HCT116 (cell line): ENCODE measurements around the gene LIN28A. TPM values are rescaled to one million over a fixed set of nuclear protein-coding genes. Genes with fewer than 3 reads are reported as not detected.

ENCODE experiments used
- ATAC-seq: fragments of 200-7000 bp; cut with Tn5 transposase; 2 replicates; pipeline ENCODE4 v1.9.1; 2020; ENCODE audit warnings: mild to moderate bottlenecking, moderate library complexity
- BruUV-seq: library from RNA; stranded (reverse); fragments of 400-500 nt; replicated peaks from 2 replicates; lab custom pipeline; 2021; lab: Mats Ljungman, UMichigan
- CTCF ChIA-PET: fragments of 300-600 bp; sonication (Branson Sonifier 250); formaldehyde crosslinking; loops from one replicate; lab custom pipeline; 2021; ENCODE audit warnings: antibody characterized with exemption; lab: Charles Lee
- POLR2A ChIA-PET: fragments of 300-600, 350-600 bp; sonication (Branson Sonifier 250); formaldehyde crosslinking; loops from one replicate; lab custom pipeline; 2021; ENCODE audit warnings: antibody characterized with exemption; lab: Charles Lee
- RAD21 ChIA-PET, 2 experiments: fragments of 300-600 bp; sonication (Branson Sonifier 250); formaldehyde crosslinking; loops; one replicate each; lab custom pipeline; 2023; ENCODE audit warnings: low total read pairs in 2 of 2; ENCODE audit not compliant: uncharacterized antibody in 2 of 2, unreplicated experiment in 2 of 2, low non-redundant PET in 1 of 2; lab: Charles Lee
- DNase-seq: peaks from one replicate; pipeline ENCODE4 v3.0.0-alpha.2; 2010; ENCODE audit warnings: low read depth, low spot score
- H2AFZ ChIP-seq: fragments of 200-600 bp; shearing (Covaris generic), sonication (generic); 2 replicates; pipeline ENCODE4 v1.6.1; 2017; ENCODE audit warnings: low read depth, mixed run types, mixed read lengths, antibody characterized with exemption, low read length; ENCODE audit not compliant: poor library complexity, severe bottlenecking
- H3K27ac ChIP-seq: 2 replicates; pipeline ENCODE4 v1.5.1; 2012; ENCODE audit warnings: low read depth, low read length
- H3K27me3 ChIP-seq: fragments of 200-600 bp; sonication (generic); 2 replicates; pipeline ENCODE4 v1.6.1; 2016; ENCODE audit warnings: mixed run types, low read length, mixed read lengths; ENCODE audit not compliant: insufficient read depth
- H3K36me3 ChIP-seq, 2 experiments: fragments of 200-500 bp in 1 of 2; fragments of 200-600 bp in 1 of 2; sonication (Bioruptor generic) in 1 of 2; sonication (generic) in 1 of 2; 2 replicates each; pipeline versions ENCODE4 v1.5.1 to v1.6.1; 2014 to 2016; ENCODE audit warnings: low read length in 2 of 2, inconsistent platforms in 1 of 2, mixed read lengths in 1 of 2, mixed run types in 1 of 2; ENCODE audit not compliant: insufficient read depth in 2 of 2, control insufficient read depth in 1 of 2
- H3K4me1 ChIP-seq, 2 experiments: fragments of 200-600 bp in 1 of 2; sonication (generic) in 1 of 2; 2 replicates each; pipeline versions ENCODE4 v1.5.1 to v1.6.1; 2012 to 2017; ENCODE audit warnings: low read length in 2 of 2, inconsistent platforms in 1 of 2, mild to moderate bottlenecking in 1 of 2, mixed read lengths in 1 of 2, mixed run types in 1 of 2, moderate library complexity in 1 of 2; ENCODE audit not compliant: insufficient read depth in 2 of 2, control insufficient read depth in 1 of 2
- H3K4me2 ChIP-seq: fragments of 200-600 bp; sonication (generic); 2 replicates; pipeline ENCODE4 v1.6.1; 2017; ENCODE audit warnings: mixed run types, low read length, mixed read lengths
- H3K4me3 ChIP-seq, 2 experiments: fragments of 200-600 bp in 1 of 2; sonication (generic) in 1 of 2; replicated peaks in 1 of 2; 2 replicates each; pipeline ENCODE4 v1.5.1; 2011 to 2016; ENCODE audit warnings: low read length in 2 of 2, control low read depth in 1 of 2, low read depth in 1 of 2, mild to moderate bottlenecking in 1 of 2, mixed read lengths in 1 of 2, mixed run types in 1 of 2
- H3K79me2 ChIP-seq: fragments of 200-600 bp; sonication (generic); 2 replicates; pipeline ENCODE4 v1.6.1; 2017; ENCODE audit warnings: mild to moderate bottlenecking, mixed run types, low read length, moderate library complexity, mixed read lengths; ENCODE audit not compliant: insufficient read depth
- H3K9ac ChIP-seq: fragments of 200-600 bp; sonication (generic); 2 replicates; pipeline ENCODE4 v1.6.1; 2016; ENCODE audit warnings: low read length, mixed read lengths
- H3K9me2 ChIP-seq: fragments of 200-600 bp; sonication (generic), shearing (Covaris generic); 2 replicates; pipeline ENCODE4 v1.6.1; 2017; ENCODE audit warnings: mixed run types, mild to moderate bottlenecking, moderate library complexity; ENCODE audit not compliant: insufficient read depth
- H3K9me3 ChIP-seq, 2 experiments: fragments of 200-500 bp in 1 of 2; fragments of 200-600 bp in 1 of 2; sonication (Bioruptor generic) in 1 of 2; sonication (generic) in 1 of 2; 2 replicates each; pipeline ENCODE4 v1.6.1; 2014 to 2017; ENCODE audit warnings: low read length in 2 of 2, mixed read lengths in 2 of 2, inconsistent platforms in 1 of 2, low read depth in 1 of 2, mild to moderate bottlenecking in 1 of 2, mixed run types in 1 of 2, moderate library complexity in 1 of 2; ENCODE audit not compliant: control insufficient read depth in 1 of 2, insufficient read depth in 1 of 2
- H4K20me1 ChIP-seq: fragments of 200-600 bp; sonication (generic), shearing (Covaris generic); 2 replicates; pipeline ENCODE4 v1.6.1; 2017; ENCODE audit warnings: mixed run types, mild to moderate bottlenecking, moderate library complexity; ENCODE audit not compliant: insufficient read depth
- CEBPB ChIP-seq: IDR thresholded peaks from 2 replicates; pipeline ENCODE4 v1.6.1; 2012; ENCODE audit warnings: low read depth
- EGR1 ChIP-seq: IDR thresholded peaks from 2 replicates; pipeline ENCODE4 v1.6.1; 2012; ENCODE audit warnings: low read depth
- EZH2phosphoT487 ChIP-seq: fragments of 200-600 bp; IDR thresholded peaks from 2 replicates; pipeline ENCODE4 v1.6.1; 2018; ENCODE audit warnings: antibody characterized with exemption, borderline replicate concordance
- POLR2A ChIP-seq: IDR thresholded peaks from 2 replicates; pipeline ENCODE4 v1.7.0; 2011; ENCODE audit warnings: borderline replicate concordance; ENCODE audit not compliant: insufficient read depth, insufficient read length; ENCODE audit errors: extremely low read depth
- POLR2AphosphoS5 ChIP-seq: IDR thresholded peaks from 2 replicates; pipeline ENCODE4 v1.6.1; 2011; ENCODE audit warnings: mild to moderate bottlenecking, low read depth, low read length, moderate library complexity
- RAD21 ChIP-seq: IDR thresholded peaks from 2 replicates; pipeline ENCODE4 v1.6.1; 2012; ENCODE audit warnings: low read depth, mild to moderate bottlenecking
- SRF ChIP-seq: IDR thresholded peaks from 2 replicates; pipeline ENCODE4 v1.6.1; 2012; ENCODE audit warnings: low read depth
- TCF7L2 ChIP-seq: IDR thresholded peaks from 2 replicates; pipeline ENCODE4 v1.7.0; 2011; ENCODE audit warnings: borderline replicate concordance, inconsistent platforms; ENCODE audit not compliant: insufficient read depth, insufficient read length; ENCODE audit errors: extremely low read depth
- ZFX ChIP-seq: fragments of 450-650 bp; IDR thresholded peaks from 2 replicates; pipeline ENCODE4 v1.6.1; 2017
- ZNF274 ChIP-seq: fragments of 200-500 bp; sonication (Bioruptor generic); IDR thresholded peaks from 2 replicates; pipeline ENCODE4 v1.6.1; 2014; ENCODE audit warnings: mild to moderate bottlenecking, low read depth, low read length, inconsistent platforms
- intact Hi-C: fragments of 100-400 bp; cut with micrococcal nuclease; formaldehyde crosslinking; loops from 2 replicates; pipeline ENCODE4 v1.10.0; 2022
- total RNA-seq: library from RNA; stranded (reverse); gene quantifications from one replicate; pipeline ENCODE4 v1.2.1, GENCODE V29; 2021; ENCODE audit not compliant: unreplicated experiment
- TF ChIP-seq, protein P1 (sequence below): IDR thresholded peaks from 2 replicates; pipeline ENCODE4 v1.6.1; 2011; ENCODE audit warnings: mild to moderate bottlenecking, low read length, moderate library complexity; ENCODE audit not compliant: insufficient replicate concordance; ENCODE audit errors: extremely low read depth
- TF ChIP-seq, protein P2 (sequence below): IDR thresholded peaks from 2 replicates; pipeline ENCODE4 v1.6.1; 2012
- TF ChIP-seq, protein P3 (sequence below), 3 experiments: fragments of 200-600 bp in 1 of 3; sonication (generic) in 1 of 3; IDR thresholded peaks in 2 of 3; conservative IDR thresholded peaks in 1 of 3; 2 replicates each; pipeline ENCODE4 v1.5.1; 2012 to 2017; ENCODE audit warnings: low read depth in 2 of 3, low read length in 2 of 3, antibody characterized with exemption in 1 of 3, borderline replicate concordance in 1 of 3, control low read depth in 1 of 3, mild to moderate bottlenecking in 1 of 3, mixed read lengths in 1 of 3, mixed run types in 1 of 3, moderate library complexity in 1 of 3; ENCODE audit not compliant: insufficient read depth in 1 of 3

Gene LIN28A
- total RNA-seq, 1 experiment from 2014 or later: 1.4 TPM

DNA sequence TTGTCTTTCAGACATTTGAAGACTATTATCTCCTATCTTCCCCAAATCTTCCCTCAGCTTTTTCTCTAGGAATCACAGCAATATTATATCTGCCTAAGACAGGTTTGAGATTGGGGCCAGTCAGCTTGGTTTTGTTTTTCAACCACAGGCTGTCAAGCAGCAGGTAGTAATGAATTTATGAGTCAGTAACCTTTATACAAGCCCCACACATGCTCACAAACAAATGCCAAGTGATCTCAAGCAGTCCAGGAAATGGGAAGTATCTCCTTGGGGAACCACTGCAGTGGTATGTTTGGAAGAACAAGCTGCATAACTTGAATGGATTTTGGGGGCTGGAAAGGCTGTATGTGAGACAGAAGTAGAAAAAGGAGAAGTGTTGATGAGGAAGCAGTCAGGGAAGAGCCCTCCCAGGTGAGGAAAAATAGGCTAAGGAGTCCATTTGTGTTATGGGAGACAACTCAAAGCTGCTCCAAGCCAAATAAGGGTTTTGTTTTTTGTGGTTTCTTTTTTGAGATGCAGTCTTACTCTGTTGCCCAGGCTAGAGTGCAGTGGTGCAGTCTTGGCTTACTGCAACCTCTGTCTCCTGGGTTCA, 23.6 kb downstream of the LIN28A start:
- ChIA-PET CTCF (interaction anchor here (2.8 kb wide), 1 partner anchor 17 kb away, joined by 17 read pairs; no protein-coding TSS in a partner anchor), RAD21 (no interaction called here), POLR2A (no interaction called here)
- Histone ChIP-seq H2AFZ (no peak overlapping the region), H3K4me1 (peaks cover 13 to 16% of the 10 kb centered on the region in 2 experiments; a peak in 3 of 4 replicates), H3K9me3 (no peaks in the 10 kb centered on the region), H3K36me3 (peaks cover 11 to 14% of the 10 kb centered on the region in 2 experiments), H3K9me2 (no peaks in the 10 kb centered on the region), H3K79me2 (peaks cover 17% of the 10 kb centered on the region), H3K27ac (no peak overlapping the region), H3K9ac (no peak overlapping the region), H4K20me1 (no peaks in the 10 kb centered on the region), H3K27me3 (no peaks in the 10 kb centered on the region), H3K4me2 (no peak overlapping the region), H3K4me3 (no peak overlapping the region)
- TF ChIP-seq, protein P1, sequence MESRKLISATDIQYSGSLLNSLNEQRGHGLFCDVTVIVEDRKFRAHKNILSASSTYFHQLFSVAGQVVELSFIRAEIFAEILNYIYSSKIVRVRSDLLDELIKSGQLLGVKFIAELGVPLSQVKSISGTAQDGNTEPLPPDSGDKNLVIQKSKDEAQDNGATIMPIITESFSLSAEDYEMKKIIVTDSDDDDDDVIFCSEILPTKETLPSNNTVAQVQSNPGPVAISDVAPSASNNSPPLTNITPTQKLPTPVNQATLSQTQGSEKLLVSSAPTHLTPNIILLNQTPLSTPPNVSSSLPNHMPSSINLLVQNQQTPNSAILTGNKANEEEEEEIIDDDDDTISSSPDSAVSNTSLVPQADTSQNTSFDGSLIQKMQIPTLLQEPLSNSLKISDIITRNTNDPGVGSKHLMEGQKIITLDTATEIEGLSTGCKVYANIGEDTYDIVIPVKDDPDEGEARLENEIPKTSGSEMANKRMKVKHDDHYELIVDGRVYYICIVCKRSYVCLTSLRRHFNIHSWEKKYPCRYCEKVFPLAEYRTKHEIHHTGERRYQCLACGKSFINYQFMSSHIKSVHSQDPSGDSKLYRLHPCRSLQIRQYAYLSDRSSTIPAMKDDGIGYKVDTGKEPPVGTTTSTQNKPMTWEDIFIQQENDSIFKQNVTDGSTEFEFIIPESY: no peak
- TF ChIP-seq ZFX (no peak), CEBPB (no peak), EZH2phosphoT487 (no peak), ZNF274 (no peak), TCF7L2 (no peak), EGR1 (no peak), POLR2A (no peak), RAD21 (no peak), SRF (no peak), POLR2AphosphoS5 (no peak)
- TF ChIP-seq, protein P2, sequence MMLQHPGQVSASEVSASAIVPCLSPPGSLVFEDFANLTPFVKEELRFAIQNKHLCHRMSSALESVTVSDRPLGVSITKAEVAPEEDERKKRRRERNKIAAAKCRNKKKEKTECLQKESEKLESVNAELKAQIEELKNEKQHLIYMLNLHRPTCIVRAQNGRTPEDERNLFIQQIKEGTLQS: no peak
- TF ChIP-seq, protein P3, sequence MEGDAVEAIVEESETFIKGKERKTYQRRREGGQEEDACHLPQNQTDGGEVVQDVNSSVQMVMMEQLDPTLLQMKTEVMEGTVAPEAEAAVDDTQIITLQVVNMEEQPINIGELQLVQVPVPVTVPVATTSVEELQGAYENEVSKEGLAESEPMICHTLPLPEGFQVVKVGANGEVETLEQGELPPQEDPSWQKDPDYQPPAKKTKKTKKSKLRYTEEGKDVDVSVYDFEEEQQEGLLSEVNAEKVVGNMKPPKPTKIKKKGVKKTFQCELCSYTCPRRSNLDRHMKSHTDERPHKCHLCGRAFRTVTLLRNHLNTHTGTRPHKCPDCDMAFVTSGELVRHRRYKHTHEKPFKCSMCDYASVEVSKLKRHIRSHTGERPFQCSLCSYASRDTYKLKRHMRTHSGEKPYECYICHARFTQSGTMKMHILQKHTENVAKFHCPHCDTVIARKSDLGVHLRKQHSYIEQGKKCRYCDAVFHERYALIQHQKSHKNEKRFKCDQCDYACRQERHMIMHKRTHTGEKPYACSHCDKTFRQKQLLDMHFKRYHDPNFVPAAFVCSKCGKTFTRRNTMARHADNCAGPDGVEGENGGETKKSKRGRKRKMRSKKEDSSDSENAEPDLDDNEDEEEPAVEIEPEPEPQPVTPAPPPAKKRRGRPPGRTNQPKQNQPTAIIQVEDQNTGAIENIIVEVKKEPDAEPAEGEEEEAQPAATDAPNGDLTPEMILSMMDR (IDR thresholded peaks at IDR 0.05 in 2 of 3, conservative IDR thresholded peaks at IDR 0.05 in 1 of 3; ENCODE audit: borderline replicate concordance in 1 of 3, insufficient read depth in 1 of 3, low read depth in 2 of 3, low read length in 2 of 3): no peak
- intact Hi-C loops: no loop called here
- BruUV-seq: no TSS peak
- DNase-seq (no peak), ATAC-seq (no peak)
